NCI-H2171 (cell line): ENCODE results near the gene GP1BB.

Experiments used
- DNase-seq: peaks from one replicate; lab custom pipeline; 2025; lab: John Stamatoyannopoulos, UW

GP1BB gene

GRCh38 chr22:19766511-19767426, 43.4 kb downstream of the GP1BB start:
- DNase-seq = no peak

- no peak for DNase-seq
These were observed 44.3 kb downstream of the GP1BB start for GRCh38 chr22:19767427-19768341.

GRCh38 chr22:19769393-19769715, 46.0 kb downstream of the GP1BB start:
- no peak for DNase-seq

- no peak for DNase-seq
These were observed 47.2 kb downstream of the GP1BB start for GRCh38 chr22:19770349-19771220.

- no peak for DNase-seq
These were observed 49.0 kb downstream of the GP1BB start for GRCh38 chr22:19772422-19772672.

- DNase-seq = no peak
These were observed 49.5 kb downstream of the GP1BB start for GRCh38 chr22:19772673-19773469.

- DNase-seq = no peak
These were observed 50.2 kb downstream of the GP1BB start for GRCh38 chr22:19773470-19774040.
